Endometrial microvascular endothelial cells (primary cell): ENCODE data around the gene FAM13C. TPM values are rescaled to one million over a fixed set of nuclear protein-coding genes. Genes with fewer than 3 reads are reported as not detected.
"Not testable (repeated sequence)": the region's sequence is repeated elsewhere in the genome, so short reads cannot be mapped to it uniquely, and the experiment has no call there.

Experiments used
- in situ Hi-C: cut with HindIII; loops from 2 replicates; pipeline ENCODE4 v1.10.0; 2017; ENCODE audit warnings: low sequenced_read_pairs, low pct_unique_long_range_greater_than_20kb; ENCODE audit errors: inconsistent ontology term
- total RNA-seq: library from RNA; depleted of rRNA; stranded (reverse); fragments of >200 nt; gene quantifications from one replicate; pipeline ENCODE4 v1.2.3, GENCODE V29; 2015; ENCODE audit errors: inconsistent ontology term

FAM13C gene
- total RNA-seq = not detected

- in situ Hi-C loops = no loop called here
These were observed at the start of gene FAM13C for GRCh38 chr10:59362144-59362958. FAM13C (minus strand) TSS chr10:59362549; CDS start chr10:59362460, 89 bp downstream.

GRCh38 chr10:59405235-59405634 is 42.9 kb upstream of the FAM13C start:
- in situ Hi-C loops = no loop called here

GRCh38 chr10:59400214-59400613 is 37.9 kb upstream of the FAM13C start:
- in situ Hi-C loops = no loop called here

DNA sequence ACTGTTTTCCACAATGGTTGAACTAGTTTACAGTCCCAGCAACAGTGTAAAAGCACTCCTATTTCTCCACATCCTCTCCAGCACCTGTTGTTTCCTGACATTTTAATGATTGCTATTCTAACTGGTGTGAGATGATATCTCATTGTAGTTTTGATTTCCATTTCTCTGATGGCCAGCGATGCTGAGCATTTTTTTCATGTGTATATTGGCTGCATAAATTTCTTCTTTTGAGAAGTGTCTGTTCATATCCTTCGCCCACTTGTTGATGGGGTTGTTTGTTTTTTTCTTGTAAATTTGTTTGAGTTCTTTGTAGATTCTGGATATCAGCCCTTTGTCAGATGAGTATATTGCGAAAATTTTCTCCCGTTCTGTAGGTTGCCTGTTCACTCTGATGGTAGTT is 37.0 kb upstream of the FAM13C start:
- in situ Hi-C loops = not testable (repeated sequence)

DNA sequence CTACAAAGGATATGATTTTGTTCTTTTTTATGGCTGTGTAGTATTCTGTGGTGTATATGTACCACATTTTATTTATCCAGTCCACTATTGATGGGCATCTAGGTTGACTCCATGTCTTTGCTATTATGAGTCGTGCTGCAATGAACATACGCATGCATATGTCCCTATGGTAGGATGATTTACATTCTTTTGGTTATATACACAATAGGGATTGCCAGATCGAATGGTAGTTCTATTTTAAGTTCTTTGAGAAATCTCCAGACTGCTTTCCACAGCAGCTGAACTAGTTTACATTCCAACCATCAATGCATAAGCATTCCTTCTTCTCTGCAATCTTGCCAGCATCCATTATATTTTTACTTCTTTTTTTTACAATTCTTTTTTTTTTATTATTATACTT is 35.6 kb upstream of the FAM13C start:
- in situ Hi-C loops = no loop called here

GRCh38 chr10:59395984-59396383 is 33.6 kb upstream of the FAM13C start:
- in situ Hi-C loops = no loop called here

DNA sequence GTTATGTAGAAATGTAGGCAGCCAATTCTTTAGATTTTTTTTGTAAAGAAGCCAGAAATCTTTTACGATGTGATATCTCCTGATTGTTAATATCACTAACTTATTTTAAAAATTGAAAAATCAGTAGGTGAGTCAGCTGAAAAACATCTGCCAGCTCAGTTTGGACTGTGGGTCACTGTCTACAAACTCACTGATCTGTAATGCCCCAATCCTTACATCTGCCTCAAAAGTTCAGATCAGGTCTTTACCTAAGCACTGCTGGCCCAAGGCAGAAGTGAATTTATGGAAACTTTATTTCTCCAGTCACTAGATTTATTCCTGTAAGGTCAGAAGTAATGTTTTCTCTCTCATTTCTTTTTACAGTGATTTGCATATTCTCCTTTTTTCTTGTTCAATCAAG is 31.0 kb upstream of the FAM13C start:
- in situ Hi-C loops = no loop called here

- in situ Hi-C loops = no loop called here
These were observed 28.7 kb upstream of the FAM13C start for GRCh38 chr10:59391060-59391459.

DNA sequence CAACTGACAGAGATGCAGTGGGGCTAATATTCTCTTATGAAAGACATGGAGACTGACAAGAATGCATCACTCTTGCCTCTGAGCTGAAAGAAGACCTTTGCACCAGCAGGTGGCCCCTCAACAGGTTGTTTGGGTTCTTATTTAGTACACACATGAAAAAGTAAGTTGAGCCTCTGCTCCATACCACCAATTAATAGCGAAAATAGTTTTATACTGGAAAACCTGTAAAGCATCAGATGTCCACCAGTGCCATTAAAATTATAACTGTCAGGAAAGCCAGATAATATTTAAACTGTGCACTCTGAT is 26.3 kb upstream of the FAM13C start:
- in situ Hi-C loops = no loop called here

- in situ Hi-C loops = no loop called here
These were observed 25.8 kb upstream of the FAM13C start for GRCh38 chr10:59387951-59388670.

DNA sequence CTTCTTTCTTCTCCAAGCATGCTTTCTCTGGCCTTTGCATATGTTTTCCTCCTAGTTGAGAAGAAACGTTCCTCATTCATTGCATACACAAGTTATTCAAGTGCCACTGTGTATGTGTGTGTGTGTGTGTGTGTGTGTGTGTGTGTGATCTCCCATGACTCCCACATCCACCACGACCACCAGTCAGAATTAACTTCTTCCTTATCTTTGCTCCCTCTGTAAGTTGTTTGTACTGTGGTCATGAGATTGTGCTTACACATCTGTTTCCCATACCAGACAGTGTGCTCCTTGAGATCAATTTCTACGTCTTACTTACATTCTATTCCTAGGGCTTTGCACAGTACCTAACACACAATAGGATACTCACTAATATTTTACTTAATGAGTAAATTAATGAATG is 22.4 kb upstream of the FAM13C start:
- in situ Hi-C loops = no loop called here

- in situ Hi-C loops = no loop called here
These were observed 21.6 kb upstream of the FAM13C start for GRCh38 chr10:59383908-59384307.

DNA sequence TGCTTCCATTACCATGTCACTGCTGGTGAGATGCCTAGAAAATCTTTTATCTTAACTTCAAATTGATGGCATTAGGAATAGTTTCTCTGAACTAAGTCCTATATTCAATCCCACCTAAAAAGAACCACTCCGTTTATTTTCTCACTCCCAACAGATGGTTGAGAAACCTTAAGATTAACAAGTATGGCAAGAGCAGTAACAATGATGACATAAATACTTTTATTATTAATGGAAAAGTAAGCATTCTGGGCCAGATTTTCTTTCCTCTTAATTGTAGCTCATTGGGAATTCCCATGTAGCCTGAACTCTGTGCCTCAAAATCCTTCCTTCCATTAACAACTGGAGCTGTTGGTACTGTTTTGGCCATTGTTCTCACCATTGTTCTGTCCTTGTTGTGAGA is 21.1 kb upstream of the FAM13C start:
- in situ Hi-C loops = no loop called here

DNA sequence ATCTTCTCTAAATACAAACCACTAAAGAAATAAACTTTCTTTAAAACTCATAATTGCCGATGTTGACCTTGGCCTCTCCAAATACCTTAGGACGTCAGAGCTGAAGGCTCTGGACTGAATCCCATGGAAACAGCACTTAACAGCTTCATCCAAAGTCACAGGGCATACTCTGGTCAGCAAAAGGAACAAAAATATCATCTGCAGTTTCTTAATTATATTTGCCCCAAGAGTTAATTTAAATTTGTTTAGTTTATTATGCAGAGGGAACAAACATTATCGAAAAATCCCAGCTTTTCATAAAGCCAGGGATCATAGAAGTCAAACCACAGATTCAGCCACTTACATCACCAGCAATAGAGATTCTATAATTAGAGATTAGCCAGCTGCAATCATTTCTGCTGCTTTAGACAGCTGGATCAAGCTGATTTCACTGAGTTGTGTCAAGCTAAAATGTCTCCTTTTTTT is 20.5 kb upstream of the FAM13C start:
- in situ Hi-C loops = no loop called here

GRCh38 chr10:59381687-59382086 is 19.3 kb upstream of the FAM13C start:
- in situ Hi-C loops = no loop called here

DNA sequence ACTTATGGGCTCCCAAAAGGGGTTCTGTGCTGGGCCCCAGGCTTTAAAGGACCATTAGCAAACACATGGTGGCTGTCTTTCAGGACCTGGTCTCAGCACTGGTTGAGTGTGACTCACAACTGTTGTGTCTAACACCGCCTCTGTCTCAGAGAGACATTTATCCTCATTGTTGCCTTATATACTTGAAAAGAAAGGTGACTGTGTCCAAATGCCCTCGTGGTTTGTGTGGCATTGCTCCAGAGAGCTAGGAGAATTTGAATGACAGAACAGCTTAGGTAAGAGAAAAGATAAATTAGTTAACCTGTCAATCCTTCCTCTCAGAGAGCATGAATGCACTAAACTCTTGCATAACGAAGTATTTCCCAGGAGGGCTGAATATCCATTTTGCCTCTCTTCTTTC is 14.5 kb upstream of the FAM13C start:
- in situ Hi-C loops = no loop called here

DNA sequence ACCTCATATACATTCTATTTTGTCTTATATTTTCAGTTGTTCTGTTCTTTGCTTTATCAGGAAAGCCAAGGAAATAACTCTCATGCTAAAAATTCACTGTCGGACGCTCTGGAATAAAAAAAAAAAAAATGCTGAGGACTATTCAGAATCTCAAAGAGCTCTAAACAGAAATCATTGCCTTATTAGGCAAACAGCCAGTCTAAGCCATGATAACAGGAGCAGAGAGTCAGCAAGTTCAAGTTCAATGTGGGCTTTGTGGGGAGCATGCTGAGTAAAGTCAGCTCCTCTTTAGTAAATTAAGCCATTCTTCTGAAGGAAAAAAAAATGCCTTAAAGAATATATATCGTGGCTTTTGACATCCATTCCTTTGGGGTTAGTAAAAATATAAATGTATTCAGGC is 13.6 kb upstream of the FAM13C start:
- in situ Hi-C loops = no loop called here

DNA sequence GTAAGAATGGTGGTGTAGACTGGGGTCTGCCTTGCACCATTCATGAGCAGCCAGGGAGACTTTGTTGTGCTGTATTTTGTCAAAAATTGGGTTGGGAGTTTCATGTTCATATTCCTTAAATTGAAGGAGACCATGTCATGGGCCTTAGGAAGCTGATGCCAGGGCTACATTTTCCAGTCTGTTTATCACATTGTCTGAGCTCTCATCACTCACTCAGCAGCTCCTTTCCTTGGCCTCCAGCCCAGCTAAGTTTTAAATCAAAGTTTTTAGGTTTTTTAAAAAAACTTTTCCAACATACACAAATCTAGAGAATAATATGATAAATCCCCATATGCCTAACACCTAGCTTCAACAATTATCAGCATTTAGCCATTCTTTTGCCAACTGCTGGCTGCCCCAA is 12.6 kb upstream of the FAM13C start:
- in situ Hi-C loops = no loop called here

DNA sequence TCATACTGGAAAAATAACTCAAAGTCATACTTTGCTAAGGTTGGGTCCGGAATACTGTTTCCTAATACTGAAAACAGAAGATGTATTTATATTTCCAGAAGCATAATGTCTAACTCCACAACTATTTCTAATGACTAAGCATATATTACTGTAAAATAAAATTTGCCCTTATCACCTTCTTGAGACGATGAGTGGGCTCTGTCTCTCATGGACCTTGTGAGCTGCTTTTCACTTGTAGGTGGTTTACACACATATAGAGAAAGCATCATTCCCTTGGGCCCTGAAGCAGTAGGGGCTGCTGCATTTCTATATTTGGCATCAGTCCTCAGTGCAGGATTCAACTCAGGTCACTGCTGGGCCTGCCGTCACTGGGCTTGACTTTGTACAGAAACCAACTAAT is 10.7 kb upstream of the FAM13C start:
- in situ Hi-C loops = no loop called here

DNA sequence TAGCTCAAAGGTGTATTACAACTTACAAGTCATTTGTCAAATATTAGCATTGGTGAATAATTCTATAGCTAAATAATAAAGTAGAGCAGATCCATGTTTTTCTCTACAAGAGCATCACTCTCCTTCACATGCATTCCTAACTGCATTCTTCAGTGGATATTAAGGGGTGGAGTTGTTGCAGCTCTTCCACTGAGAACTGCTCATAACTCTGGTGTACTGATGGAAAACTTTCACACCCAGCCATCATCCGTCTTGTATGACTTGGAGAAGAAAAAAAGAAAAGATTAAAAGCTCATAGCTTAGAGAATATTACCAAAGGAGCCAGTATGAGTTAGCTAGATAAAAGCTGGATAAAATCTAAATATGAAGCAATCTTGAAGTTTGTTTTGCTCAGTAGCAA is 10.2 kb upstream of the FAM13C start:
- in situ Hi-C loops = no loop called here
